Raji (cell line): ENCODE measurements around the gene CCT7.

Experiments used
- POLR2A ChIP-seq: IDR thresholded peaks from 2 replicates; pipeline ENCODE4 v1.6.1; 2011; ENCODE audit warnings: low read depth, low read length, control low read depth; ENCODE audit not compliant: insufficient read depth

Gene CCT7

DNA sequence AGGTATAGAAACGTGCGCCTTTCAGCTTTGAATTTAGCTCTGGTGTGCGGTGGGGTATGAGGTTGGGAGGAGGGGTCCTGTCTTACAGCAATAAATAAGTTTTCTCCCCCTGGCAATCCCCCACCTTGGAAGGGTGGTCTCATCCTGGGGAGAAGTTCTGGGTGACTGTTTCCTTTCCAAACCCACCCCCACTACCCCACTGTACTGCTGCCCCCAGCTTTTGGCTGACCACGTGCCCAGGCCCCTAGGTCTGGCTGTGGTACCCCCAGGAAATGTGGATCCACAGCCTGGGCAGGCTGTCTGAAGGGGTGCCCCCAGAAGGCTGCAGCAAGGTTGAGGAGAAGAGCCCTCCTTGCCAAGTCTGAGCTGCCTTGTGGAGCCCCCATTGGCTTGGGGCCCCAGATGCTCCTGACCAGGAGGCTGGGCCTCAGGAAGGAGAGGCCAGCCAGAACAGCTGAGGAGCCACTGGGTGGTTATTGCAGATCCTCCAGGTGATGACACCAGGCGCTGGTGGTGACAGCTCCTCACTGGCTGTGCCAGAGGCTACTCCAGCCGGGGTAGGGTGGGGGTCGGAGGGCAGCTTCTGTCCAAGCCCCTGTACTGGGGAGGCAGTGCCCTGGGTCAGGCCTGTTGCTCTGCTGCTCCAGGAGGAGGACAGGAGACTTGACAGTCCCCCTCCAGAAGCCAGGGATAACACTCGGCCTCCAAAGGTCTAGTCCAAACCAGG lies 24.2 kb downstream of the CCT7 start:
- no peak for TF ChIP-seq POLR2A

DNA sequence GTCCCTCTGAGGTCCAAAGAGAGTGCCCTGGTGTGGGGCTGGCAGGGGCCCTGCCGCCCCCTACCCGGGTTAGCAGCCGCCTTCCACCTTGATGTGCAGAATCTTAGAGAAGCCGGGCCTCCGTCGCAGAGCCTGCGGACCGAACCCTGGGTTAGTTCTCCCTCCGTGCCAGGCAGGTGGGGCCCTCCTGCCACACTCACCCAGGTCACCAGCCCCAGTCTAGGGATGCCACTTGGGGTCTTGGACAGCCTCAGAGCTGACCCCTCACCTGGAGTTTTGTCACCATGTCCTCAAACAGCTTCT lies 24.8 kb downstream of the CCT7 start:
- no peak for TF ChIP-seq POLR2A

DNA sequence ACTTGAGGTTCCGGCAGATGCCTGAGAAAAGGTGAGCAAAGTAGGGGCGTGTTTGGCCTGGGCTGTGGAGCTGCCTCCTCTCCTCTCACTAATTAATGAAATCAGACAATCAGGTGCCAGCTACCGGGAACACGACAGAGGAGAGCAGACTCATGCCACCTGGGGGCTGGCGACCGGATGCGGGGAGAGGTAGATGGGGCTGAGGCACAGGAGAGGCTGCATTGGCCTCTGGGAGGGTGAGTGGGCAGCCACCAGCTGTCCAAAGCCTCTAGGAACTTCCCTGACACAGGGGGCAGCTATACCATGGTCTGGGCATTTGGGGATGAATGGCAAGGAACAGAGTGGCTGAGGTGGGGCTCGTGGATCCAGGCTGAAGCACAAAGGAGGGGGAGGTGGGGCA lies 25.2 kb downstream of the CCT7 start:
- TF ChIP-seq POLR2A: no peak

DNA sequence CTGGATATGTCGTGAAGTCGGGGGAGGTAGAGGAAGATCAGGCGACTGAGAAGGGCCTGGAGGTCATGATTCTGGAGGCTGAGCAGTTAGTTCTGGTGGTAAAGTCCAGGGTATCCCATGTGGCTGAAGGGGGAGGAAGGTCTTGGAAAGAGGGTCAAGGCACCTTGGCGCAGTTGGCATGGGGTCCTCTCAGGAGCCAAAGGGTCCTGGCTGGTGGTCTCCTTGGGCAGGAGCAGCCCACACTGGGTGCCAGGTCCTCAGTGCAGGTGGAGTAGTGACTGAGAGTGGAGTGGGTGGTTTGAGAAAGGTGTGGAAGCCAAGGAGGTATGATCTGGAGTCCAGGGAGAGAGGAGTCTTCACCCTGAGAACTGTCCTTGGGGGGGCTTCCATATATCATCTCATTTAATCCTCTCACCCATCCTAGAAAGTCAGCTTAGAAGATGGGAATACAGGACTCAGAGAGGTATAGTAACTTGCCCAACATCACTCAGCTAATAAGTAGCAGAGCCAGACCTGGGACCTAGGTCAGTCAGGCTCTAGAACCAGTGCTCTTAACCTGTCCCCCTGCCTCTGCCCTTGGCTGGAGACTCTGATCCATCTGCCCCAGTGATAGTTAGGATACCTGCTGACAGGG lies 25.7 kb downstream of the CCT7 start:
- TF ChIP-seq POLR2A: no peak

DNA sequence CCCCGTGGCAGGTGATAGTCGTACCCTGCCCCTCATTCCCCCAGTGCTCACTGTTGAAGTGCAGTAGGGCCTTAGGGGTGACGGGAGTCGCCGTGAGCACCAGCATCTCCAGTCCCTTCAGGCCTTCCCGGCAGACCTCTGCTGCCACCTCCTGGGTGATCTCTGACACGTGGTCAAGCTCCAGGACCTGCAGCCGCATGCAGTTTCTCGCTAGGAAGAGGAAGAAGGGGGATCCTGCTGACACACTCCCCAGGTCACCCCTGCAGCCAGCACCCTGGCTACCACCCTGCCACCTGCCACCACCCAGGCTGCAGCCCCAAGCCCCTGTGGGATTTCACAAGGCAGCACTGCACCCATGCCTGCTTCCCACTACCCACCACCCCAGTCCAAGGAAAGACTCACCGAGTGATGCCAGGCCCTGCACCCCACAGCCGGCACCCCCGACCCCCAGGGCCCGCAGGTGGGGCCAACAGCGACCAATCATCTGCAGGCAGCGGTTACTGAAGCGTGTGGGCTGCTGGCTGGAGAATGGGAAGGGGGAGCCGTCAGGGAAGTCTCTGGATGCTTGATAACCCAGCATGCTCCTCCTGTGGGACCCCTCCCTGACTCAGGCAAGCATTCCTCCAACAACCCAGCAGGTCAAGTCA lies 26.4 kb downstream of the CCT7 start:
- TF ChIP-seq POLR2A: no peak

DNA sequence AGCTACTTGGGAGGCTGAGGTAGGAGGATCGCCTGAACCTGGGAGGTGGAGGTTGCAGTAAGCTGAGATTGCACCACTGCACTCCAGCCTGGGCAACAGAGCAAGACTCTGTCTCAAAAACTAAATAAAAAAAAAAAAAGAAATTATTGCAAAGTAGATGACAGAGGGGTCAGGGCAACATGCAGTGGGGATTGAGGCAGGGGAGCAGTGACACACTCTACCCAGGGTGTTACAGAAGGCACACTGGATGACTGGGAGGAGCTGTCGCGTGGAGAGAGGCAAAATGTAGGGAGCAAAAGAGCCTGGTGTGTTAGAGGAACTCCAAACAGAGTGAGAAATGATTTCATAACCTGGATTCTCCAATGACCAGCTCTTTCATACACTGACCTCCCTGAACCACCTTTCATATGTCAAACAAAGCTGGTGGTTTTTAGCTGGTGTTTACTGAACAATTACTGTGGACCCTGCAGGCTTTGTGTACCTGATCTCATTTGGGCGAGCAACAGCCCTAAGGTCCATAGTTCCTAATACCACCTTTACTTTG lies 28.1 kb downstream of the CCT7 start:
- TF ChIP-seq POLR2A: no peak

DNA sequence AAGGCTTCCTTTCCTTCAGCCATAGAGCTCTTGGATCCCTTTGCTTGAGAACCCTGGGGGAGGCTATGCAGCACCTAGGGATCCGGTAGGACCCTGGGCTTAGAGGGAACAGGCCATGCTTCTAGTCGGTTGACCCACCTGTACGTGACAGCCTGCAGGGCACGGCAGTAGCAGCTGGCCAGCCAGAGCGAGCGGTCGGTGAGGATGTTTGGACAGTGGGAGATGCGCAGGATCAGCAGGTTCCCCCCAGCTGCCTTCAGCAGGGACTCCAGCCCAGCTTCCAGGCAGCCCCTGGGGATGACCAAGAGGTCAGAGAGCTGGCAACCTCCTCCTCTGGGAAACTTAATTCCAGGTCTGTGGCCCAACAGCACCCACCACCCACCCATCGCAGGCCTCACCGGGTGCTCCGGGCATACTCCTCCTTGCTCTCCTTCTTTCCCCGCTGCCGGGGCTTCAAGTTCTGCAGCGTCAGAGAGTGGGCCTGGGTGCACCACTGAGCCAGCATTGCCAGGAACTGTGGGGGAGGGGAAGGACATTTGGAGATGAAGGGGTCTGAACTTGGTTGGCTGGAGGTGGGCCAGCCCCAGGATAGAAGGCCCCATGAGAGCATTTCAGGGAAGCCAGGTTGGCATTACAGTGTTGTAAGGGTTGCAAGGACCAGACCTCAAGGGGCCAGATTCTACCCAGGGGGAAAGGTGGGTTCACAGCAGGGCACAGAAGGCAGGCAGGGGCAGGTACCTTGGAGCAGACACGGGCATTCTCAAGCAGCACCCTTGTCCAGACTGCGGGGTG lies 29.6 kb downstream of the CCT7 start:
- TF ChIP-seq POLR2A: no peak

DNA sequence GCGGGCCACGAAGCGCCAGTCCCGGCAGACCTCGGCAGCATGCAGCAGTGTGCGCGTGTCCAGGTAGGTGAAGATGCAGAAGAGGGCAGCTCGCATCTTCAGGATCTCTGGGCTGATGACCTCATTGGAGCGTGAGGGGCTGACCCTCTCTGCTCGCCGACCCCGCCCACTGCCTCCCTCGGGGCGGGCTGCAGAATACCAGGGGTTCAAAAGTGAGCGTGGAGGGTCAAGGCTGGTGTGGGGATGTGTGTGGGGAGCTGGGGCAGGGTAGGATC lies 30.2 kb downstream of the CCT7 start:
- no peak for TF ChIP-seq POLR2A

DNA sequence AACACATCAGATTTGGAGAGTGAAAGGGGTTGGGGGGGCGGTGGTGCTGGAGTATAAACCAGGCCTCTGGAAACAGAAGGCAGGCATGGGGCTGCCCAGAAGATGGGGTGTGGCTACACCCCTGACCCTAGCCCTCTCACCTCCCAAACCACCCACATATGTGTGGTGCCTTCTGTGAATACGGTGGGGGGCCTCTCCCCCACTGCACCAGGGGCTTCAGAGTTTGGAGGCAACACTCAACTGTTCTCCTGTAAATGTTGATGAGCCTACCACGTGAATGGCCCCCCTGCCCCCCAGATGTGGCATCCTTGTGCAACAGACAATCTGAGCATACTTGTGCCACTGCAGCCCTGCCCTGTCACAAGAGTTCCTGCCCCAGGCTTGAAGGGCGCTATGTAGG lies 30.7 kb downstream of the CCT7 start:
- TF ChIP-seq POLR2A: no peak

DNA sequence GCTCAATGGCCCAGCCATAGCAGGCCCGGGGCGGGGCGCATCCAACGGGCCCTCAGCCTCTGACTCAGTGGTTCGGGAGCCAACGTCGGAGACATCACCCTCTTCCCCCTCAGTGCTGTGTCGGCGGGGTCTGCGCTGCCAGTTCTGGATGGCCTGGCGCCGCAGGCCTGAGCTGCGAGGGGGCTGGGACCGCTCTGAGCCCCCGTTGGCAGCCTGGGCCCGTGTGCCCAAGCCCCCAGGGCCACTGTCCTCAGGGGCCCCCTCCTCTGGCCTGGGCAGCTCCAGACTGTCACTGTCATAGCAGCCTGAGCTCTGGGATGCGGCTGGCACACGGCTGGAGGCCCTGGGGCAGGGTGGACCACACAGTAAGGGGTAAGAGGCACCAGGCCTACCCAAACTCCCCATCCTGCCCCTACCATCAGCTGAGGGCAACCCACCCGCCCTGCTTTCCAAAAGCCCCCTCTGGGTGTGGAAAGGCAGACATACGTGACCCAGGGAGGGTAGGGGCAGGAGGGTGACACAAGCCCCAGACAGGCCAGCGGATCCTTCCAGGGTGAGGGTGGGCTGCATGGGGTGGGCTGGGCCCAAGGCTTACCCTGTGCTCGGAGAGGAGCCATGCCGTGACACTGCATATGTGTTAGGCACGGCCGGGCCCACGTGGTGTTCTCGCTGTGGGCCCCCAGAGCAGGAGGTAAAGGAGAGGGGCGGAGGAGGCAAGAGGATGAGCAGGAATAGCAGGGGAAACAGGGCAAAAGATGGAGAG lies 31.4 kb downstream of the CCT7 start:
- TF ChIP-seq POLR2A: no peak

DNA sequence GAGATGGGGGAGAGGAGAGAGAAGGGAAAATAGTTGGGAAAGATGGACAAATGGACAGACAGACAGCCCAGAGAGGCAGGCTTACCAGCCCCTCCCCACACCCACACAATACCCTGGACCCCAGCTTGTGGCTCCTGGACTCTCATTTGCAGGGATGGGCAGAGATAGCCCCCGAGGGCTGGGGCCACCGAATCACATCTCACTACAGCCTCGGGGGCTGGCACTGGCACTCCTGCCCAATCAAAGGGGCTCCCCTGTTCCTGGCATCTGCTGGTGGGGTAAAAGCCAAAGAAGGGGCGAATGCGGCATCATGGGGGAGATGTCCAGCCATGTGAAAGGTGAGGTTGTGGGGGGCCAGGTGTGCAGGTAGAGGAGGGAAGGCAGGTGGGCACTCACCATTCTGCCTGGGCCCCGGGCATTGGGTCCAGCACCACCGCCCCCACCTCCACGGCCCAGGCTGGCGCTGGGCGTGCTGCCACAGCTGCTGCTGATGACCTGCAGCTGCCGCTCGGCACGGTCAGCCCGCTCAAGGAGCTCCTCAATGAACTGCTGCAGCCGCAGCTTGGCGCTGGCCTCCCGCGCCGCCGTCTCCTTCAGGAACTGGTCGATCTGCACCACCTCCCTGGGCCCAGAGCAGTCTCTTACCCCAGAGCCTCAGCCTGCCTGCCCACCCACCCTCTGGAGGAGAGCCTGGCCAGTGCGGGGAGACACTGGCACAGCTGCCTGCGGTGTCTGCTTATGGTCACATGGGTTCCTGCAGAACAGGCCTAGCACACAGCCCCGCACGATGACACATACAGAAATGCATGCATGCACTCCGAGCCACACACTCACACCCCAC lies 32.2 kb downstream of the CCT7 start:
- no peak for TF ChIP-seq POLR2A

DNA sequence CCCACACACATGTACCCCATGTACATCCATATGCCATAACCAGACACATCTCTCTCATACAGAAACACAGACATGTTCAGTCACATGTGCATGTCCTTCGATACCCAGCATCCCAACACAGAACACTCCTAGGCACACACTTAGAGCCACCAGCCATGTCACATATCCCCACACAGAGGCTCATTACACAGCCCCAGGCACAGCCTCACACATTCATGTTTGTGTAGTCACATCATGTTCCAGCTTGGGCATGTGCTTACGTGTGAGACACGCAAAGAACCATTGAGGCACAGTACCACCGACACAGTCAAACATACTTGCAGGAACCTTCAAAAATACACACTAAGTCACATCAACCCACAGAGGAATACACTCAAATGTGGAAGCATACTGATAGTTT lies 32.9 kb downstream of the CCT7 start:
- TF ChIP-seq POLR2A: no peak

DNA sequence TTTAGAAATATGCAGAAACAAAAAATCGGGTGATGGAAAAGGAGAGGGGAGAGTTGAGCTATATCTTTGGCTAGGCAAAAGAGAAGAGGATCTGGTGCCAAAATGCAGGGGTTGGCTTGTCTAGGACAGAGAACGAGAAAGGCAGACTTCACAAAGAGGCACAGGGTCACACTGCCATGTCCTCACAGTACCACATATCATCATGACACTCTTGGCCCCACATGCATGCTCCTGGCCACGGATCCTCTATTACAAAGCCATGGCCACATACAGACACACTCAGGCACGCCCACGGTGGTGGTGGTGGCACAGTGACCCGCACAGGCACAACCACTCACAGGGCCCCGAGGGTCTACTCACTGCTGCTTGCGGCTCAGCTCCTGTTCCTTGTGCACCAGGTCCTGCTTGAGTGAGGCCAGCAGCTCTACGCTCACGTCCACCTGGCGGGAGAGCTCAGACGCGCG lies 34.3 kb downstream of the CCT7 start:
- TF ChIP-seq POLR2A: no peak

DNA sequence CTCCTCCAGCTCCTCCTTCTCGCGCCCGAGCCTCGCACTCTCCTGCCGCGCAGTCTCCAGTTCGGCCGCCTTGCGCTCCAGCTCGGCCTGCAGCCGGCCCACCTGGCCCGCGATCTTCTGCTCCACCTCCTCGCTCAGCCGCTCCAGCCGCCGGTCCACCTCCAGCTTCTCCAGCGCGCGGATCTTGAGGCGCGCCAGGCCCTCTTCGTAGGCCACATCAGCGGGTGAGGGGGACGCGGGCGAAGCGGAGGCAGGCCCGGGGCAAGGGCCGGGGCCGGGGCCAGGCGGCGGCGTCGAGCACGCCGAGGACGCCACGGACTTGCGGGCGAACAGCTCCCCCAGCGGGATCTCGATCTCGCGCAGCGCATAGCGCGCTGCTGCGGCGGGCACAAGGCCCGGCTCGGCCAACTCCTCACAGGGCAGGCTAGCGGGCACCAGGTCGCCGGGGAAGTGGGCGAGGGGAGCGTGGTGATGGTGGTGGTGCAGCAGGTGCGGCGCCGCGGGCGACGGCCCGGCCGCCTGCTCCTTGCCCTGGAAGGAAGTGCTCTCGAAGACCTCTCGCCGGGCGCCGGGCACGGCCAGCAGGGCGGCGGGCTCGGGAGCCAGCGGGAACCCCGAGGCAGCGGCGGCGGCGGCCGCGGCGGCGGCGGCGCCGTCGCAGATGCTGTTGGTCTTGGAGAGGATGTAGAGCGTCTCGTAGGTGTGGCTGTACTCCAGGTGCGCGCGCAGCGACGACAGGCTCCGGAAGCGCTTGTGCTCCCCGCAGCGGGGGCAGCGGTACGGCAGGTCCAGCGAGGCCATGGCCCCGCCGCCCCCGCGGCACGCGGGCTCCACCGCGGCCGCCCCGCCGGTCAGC lies 35.0 kb downstream of the CCT7 start:
- TF ChIP-seq POLR2A: no peak
